Smooth muscle cell of the brain vasculature (primary cell): Measurements from ENCODE around the gene TBC1D10B.
"Not testable (repeated sequence)": the region's sequence is repeated elsewhere in the genome, so short reads cannot be mapped to it uniquely, and the experiment has no call there.

Experiments
- DNase-seq: peaks from one replicate; pipeline ENCODE4 v3.0.0-alpha.2; 2012; ENCODE audit warnings: low read depth, low spot score

Gene TBC1D10B

DNA sequence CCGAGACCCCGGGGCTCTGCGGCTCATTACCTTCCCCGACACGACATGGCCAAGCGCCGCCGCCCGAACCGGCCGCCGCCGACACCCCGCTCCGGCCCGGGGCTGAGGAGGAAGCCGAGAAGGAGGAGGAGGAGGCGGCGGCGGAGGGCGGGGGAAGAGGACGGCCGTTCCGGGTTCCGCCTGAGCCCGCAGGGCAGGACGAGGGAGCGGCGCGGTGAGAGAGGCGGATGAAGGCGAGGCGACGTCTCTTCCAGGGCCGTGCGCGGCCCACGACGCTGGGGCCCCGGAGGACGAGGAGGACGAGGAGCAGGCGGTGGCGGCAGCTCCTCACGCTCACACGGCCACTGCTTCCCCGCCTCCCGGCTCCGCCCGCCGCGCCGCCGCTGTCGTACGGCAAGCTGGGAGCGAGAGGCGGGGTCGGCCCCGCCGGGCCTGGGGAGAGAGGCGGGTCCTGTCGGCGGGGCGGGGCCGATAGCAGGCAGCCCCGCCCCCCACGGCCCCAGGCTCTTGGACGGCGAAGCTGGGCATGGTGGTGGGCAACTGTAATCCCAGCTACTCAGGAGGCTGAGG, 35.2 kb downstream of the TBC1D10B start:
- DNase-seq = not testable (repeated sequence)

DNA sequence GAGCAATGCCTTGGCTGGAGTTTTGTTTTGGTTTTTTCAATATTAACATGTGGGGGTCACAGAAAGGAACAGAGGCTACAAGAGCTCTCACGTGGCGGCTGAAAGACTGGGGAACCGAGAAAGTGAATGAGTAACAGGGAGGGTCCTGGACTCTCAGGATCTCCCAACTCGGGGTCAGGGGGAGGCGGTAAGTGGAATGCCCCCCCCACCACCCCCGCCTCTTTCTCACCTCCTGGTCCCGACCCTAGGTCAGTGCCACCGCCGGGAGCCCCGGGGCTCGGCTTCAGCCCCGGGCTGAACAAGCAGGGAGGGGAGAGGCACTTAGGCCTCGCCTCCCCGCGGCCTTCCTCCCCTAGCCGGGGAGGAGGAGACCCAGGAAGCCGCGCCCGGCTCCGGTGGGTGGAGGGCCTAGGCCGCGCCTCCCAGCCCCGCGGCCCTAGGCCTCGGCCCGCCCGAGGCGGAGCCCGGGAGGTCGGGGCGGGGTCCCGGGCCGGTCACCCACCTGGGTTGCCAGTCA, 35.8 kb downstream of the TBC1D10B start:
- not testable (repeated sequence) for DNase-seq

DNA sequence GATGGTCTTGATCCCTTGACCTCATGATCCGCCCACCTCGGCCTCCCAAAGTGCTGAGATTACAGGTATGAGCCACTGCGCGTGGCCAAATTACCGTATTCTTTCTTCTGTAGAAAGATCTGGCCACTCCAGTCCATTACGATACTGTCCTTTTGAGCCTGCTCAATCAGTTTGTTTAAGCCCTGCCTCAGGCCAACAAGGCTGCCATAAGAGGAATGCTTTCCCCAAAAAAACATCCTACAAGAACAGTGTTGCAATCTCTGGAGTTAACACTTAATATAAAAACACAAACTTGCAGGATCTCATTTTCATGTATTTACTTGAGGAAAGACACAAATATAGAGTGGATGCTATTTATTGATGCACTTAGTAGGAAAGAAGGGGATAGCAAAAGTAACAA, 46.1 kb downstream of the TBC1D10B start:
- DNase-seq = not testable (repeated sequence)

DNA sequence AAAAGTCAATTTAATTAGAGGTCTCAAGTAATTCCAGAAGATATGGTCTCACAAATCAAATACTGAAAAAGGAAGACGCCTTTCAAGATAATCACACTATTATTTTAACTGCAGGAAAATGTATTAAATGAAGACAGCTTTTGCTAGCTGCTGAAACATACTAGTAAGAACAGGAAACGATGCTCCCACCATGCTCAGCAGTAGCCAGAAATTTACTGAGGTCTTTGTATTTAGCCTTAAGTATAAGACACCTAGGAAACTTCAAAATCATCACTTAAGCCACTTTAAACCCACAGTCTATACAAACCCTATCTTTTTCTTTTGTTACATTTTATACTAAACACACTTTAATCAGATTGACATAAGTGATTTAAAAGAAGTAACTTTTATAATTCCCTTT, 51.6 kb downstream of the TBC1D10B start:
- DNase-seq = not testable (repeated sequence)

DNA sequence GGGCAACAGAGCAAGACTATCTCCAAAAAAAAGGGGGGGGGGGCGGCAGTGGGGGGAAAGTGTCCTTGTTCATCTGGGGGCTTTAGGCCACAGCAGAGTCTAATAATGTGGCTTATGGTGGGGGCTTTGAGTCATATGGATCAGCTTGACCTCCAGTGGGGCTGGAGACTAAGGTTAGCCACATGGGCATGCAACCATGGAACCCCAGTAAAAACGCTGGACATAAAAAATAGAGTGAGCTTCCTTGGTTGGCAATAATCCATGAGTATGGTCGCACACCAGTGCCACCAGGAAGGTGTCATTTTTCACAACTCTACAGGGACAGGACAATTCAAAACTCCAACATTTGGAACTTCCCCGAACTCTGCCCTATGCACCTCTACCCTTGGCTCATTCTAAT, 59.4 kb downstream of the TBC1D10B start:
- DNase-seq = not testable (repeated sequence)

DNA sequence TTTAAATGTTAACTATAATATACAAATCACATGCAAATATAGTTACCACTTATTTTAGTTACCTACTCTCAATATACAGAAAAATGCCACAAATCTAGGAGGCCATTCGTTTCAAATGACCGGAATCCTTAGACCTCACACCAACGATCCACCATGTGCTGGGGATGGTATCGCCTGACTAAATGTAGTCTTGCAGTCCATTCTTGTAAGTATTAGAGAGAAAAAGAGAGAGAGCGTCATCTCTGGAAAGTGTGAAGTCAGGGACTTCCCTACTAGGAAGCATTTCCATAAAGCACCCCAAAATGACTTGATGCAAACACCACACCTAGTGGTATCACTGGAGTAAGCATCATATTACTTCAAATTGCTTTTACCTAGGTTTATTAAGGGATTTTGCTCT, 61.0 kb downstream of the TBC1D10B start:
- DNase-seq = not testable (repeated sequence)
